ENCODE results near the gene ERBB4. TPM values are rescaled to one million over a fixed set of nuclear protein-coding genes. Genes with fewer than 3 reads are reported as not detected.

Gene ERBB4
- polyA plus RNA-seq, 1 experiment, result not detected

GRCh38 chr2:211664321-211664720, 874.3 kb downstream of the ERBB4 start:
- ChIA-PET CTCF (no interaction called here), POLR2A (no interaction called here)
- Histone ChIP-seq H3K4me3 (ENCODE audit: low read depth, low read length) (no peak overlapping the region), H3K9me3 (ENCODE audit: control insufficient read depth, insufficient read depth, low read length) (peaks cover 3% of the 10 kb centered on the region; the same call in 1 of the 2 replicates), H3K27ac (ENCODE audit: low read depth, low read length) (no peak overlapping the region), H3K27me3 (ENCODE audit: control insufficient read depth, insufficient read depth, low read length) (no peaks in the 10 kb centered on the region)
- no peak for DNase-seq (ENCODE audit: low read depth, low spot score)
- no peak for TF ChIP-seq CTCF (IDR thresholded peaks at IDR 0.05; ENCODE audit: low read depth, low read length)

- Histone ChIP-seq H3K27me3 (ENCODE audit: control insufficient read depth, insufficient read depth, low read length) (no peaks in the 10 kb centered on the region), H3K27ac (ENCODE audit: low read depth, low read length) (no peak overlapping the region), H3K4me3 (ENCODE audit: low read depth, low read length) (no peak overlapping the region), H3K9me3 (ENCODE audit: control insufficient read depth, insufficient read depth, low read length) (peaks cover 3% of the 10 kb centered on the region; the same call in 1 of the 2 replicates)
- POLR2A ChIA-PET, result no interaction called here
- no peak for TF ChIP-seq CTCF (IDR thresholded peaks at IDR 0.05; ENCODE audit: low read depth, low read length)
- CTCF ChIA-PET, result no interaction called here
- DNase-seq (ENCODE audit: low read depth, low spot score), result no peak
Observed at GRCh38 chr2:211654211-211654780, 884.3 kb downstream of the ERBB4 start.

GRCh38 chr2:211652327-211652726, 886.3 kb downstream of the ERBB4 start:
- Histone ChIP-seq H3K27ac (ENCODE audit: low read depth, low read length) (no peak overlapping the region), H3K27me3 (ENCODE audit: control insufficient read depth, insufficient read depth, low read length) (no peaks in the 10 kb centered on the region), H3K4me3 (ENCODE audit: low read depth, low read length) (no peak overlapping the region), H3K9me3 (ENCODE audit: control insufficient read depth, insufficient read depth, low read length) (peaks cover 3% of the 10 kb centered on the region; the same call in 1 of the 2 replicates)
- no peak for TF ChIP-seq CTCF (IDR thresholded peaks at IDR 0.05; ENCODE audit: low read depth, low read length)
- POLR2A ChIA-PET, result no interaction called here
- CTCF ChIA-PET, result interaction anchor here (0.6 kb wide), 1 partner anchor 26 kb away, joined by 3 read pairs; no protein-coding TSS in a partner anchor
- no peak for DNase-seq (ENCODE audit: low read depth, low spot score)

- POLR2A ChIA-PET, result no interaction called here
- Histone ChIP-seq H3K27me3 (ENCODE audit: control insufficient read depth, insufficient read depth, low read length) (no peaks in the 10 kb centered on the region), H3K9me3 (ENCODE audit: control insufficient read depth, insufficient read depth, low read length) (peaks cover 3% of the 10 kb centered on the region; the same call in 1 of the 2 replicates), H3K27ac (ENCODE audit: low read depth, low read length) (no peak overlapping the region), H3K4me3 (ENCODE audit: low read depth, low read length) (no peak overlapping the region)
- CTCF ChIA-PET, result no interaction called here
- no peak for DNase-seq (ENCODE audit: low read depth, low spot score)
- no peak for TF ChIP-seq CTCF (IDR thresholded peaks at IDR 0.05; ENCODE audit: low read depth, low read length)
Observed at GRCh38 chr2:211649331-211649730, 889.3 kb downstream of the ERBB4 start.

- no peak for DNase-seq (ENCODE audit: low read depth, low spot score)
- H3K9me3 ChIP-seq (ENCODE audit: control insufficient read depth, insufficient read depth, low read length), result peaks cover 4% of the 10 kb centered on the region
- TF ChIP-seq CTCF (IDR thresholded peaks at IDR 0.05; ENCODE audit: low read depth, low read length), result no peak
- no peaks in the 10 kb centered on the region for H3K27me3 ChIP-seq (ENCODE audit: control insufficient read depth, insufficient read depth, low read length)
- no peak overlapping the region for H3K27ac ChIP-seq (ENCODE audit: low read depth, low read length)
- ChIA-PET POLR2A (no interaction called here), CTCF (no interaction called here)
- no peak overlapping the region for H3K4me3 ChIP-seq (ENCODE audit: low read depth, low read length)
Observed at GRCh38 chr2:211631503-211631902, 907.1 kb downstream of the ERBB4 start.
